Progenitor cell of endocrine pancreas (in vitro differentiated cells): ENCODE results near the gene EXD3. TPM values are rescaled to one million over a fixed set of nuclear protein-coding genes. Genes with fewer than 3 reads are reported as not detected.

Experiments used
- DNase-seq: peaks from one replicate; pipeline ENCODE4 v3.0.0; 2021; ENCODE audit warnings: low spot score; ENCODE audit not compliant: unreplicated experiment
- H3K27ac Mint-ChIP-seq: 2 replicates; pipeline ENCODE4 v1.8.0; 2021; ENCODE audit warnings: mild to moderate bottlenecking, moderate library complexity, mixed read lengths
- H3K27me3 Mint-ChIP-seq: 2 replicates; pipeline ENCODE4 v1.8.0; 2021; ENCODE audit warnings: mixed read lengths
- H3K36me3 Mint-ChIP-seq: 2 replicates; pipeline ENCODE4 v1.8.0; 2022; ENCODE audit warnings: mixed read lengths; ENCODE audit not compliant: insufficient read depth
- H3K4me1 Mint-ChIP-seq: 2 replicates; pipeline ENCODE4 v1.8.0; 2021; ENCODE audit warnings: low read depth, mixed read lengths
- H3K4me3 Mint-ChIP-seq: 2 replicates; pipeline ENCODE4 v1.8.0; 2021; ENCODE audit warnings: low read depth, mild to moderate bottlenecking, moderate library complexity, mixed read lengths
- H3K9me3 Mint-ChIP-seq: 2 replicates; pipeline ENCODE4 v1.8.0; 2021; ENCODE audit warnings: low read depth, mixed read lengths
- total RNA-seq: library from RNA; stranded (reverse); gene quantifications from 2 replicates; pipeline ENCODE4 v1.2.1, GENCODE V29; 2021
- TF ChIP-seq, protein P1 (sequence below): fragments of 200-600 bp; sonication (generic); IDR thresholded peaks from one replicate; pipeline ENCODE4 v1.5.0; 2021; ENCODE audit warnings: antibody characterized with exemption, mild to moderate bottlenecking; ENCODE audit not compliant: unreplicated experiment

Gene EXD3
- total RNA-seq, 1 donor from 2014 or later = 31.7 TPM

DNA sequence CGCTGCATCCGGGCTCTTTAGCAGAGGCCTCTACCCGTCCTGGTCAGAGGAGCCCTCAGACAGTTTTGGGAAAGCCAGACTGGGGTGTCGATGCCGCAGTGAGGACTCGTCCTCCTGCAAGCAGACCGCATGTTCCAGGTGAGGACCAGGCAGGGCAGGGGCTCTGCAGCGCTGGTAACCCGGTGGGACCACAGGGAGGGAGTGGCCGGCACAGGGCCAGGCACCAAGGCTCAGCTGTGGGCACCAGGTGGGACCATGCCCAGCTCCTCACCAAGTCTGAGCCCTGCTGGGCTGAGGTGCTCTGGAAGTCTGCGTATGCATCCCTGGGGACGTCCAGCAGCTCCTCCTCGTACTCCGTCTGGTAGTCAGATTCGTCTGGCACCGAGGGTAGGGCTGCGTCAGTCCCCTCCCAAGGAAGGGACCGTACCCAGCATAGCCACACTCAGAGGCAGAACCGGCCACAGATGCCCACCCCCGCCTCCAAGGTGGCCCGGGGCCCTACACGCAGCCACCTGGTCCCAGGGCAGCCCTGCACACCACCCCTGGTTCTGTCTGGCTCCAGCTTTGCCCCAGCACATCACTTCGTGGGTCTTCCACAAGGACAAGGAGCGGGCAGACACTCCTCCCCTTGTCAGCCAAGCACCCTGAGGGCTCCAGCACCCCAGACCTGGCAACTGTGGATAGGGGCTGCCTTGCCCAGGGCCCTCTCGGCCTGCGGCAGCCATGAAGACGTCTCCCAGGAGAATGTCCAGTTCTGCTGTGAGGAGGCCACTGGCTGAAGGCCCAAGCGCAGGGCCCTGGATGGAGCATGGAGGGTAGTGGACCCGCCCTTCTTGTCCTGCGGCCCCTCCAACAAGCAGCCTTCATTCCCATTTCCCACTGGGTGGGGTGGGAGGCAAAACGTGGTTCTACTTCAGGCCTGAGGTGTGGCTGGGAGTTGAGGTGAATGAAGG is 37.7 kb upstream of the EXD3 start:
- no peaks in the 10 kb centered on the region for H3K9me3 Mint-ChIP-seq
- H3K36me3 Mint-ChIP-seq = peaks cover 6% of the 10 kb centered on the region
- TF ChIP-seq, protein P1, sequence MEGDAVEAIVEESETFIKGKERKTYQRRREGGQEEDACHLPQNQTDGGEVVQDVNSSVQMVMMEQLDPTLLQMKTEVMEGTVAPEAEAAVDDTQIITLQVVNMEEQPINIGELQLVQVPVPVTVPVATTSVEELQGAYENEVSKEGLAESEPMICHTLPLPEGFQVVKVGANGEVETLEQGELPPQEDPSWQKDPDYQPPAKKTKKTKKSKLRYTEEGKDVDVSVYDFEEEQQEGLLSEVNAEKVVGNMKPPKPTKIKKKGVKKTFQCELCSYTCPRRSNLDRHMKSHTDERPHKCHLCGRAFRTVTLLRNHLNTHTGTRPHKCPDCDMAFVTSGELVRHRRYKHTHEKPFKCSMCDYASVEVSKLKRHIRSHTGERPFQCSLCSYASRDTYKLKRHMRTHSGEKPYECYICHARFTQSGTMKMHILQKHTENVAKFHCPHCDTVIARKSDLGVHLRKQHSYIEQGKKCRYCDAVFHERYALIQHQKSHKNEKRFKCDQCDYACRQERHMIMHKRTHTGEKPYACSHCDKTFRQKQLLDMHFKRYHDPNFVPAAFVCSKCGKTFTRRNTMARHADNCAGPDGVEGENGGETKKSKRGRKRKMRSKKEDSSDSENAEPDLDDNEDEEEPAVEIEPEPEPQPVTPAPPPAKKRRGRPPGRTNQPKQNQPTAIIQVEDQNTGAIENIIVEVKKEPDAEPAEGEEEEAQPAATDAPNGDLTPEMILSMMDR = no peak
- no peak overlapping the region for H3K4me3 Mint-ChIP-seq
- no peak for DNase-seq
- no peaks in the 10 kb centered on the region for H3K4me1 Mint-ChIP-seq
- peaks cover 7% of the 10 kb centered on the region for H3K27me3 Mint-ChIP-seq
- no peak overlapping the region for H3K27ac Mint-ChIP-seq

DNA sequence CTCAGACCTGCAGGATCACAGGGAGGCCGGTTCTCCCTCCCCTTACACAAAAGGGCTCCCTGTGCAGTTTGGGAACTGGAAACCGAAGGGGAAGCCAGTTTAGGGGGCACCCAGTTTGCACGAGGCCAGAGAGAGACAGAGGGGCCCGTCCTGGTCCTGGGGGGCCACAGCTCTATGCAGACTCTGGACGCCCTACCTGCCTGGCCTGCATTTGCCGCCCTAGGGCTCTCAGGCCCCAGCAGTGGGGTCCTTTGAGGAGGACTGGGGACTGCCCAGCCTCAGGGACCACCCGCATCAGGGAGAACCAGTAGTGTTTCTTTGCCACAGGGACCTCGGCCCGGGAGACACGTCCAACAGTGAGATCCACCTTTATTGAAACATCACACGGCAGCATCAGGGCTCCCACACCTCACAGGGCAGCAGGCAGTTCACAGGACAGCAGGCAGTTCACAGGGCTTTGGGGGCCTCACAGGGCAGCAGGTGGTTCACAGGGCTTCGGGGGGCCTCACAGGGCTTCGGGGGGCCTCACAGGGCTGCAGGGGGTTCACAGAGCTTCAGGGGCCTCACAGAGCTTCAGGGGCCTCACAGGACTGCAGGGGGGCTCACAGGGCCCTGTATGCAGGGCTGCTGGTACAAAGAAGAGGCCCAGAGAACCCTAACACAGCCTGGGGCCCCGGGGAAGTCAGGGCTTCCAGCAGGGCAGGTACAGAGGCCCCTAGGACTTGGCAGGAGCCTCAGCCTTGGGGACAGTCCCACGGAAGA is 36.8 kb upstream of the EXD3 start:
- H3K27ac Mint-ChIP-seq = no peak overlapping the region
- H3K36me3 Mint-ChIP-seq = peaks cover 6% of the 10 kb centered on the region
- DNase-seq = no peak
- no peaks in the 10 kb centered on the region for H3K9me3 Mint-ChIP-seq
- TF ChIP-seq, protein P1 = no peak
- peaks cover 7% of the 10 kb centered on the region for H3K27me3 Mint-ChIP-seq
- no peaks in the 10 kb centered on the region for H3K4me1 Mint-ChIP-seq
- H3K4me3 Mint-ChIP-seq = peak overlapping the region; percentile 46

DNA sequence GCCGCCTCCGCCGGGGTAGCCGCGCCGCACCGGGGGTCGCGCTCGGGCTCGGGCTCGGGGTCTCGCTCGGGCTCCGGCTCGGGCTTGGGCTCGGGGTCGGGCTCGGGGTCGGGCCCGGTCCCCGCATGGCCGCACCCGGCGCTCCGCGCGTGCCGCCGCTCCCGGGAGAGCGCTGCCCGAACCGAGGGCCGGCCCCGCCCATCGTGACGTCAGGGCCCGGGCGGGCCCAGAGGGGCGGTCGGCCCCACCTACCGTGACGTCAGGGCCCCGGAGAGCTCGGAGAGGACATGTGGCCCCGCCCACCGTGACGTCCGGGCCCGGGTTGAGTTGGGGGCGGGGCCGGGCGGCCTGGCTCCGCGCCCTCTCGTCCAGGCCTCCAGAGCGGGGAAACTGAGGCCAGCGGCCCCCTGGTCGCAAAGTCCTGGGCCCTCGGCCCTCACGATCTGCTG is 36.2 kb upstream of the EXD3 start, which contains the start of gene NSMF:
Gene NSMF, minus strand, starts transcription at position 183 of the 449 bp plus-strand sequence. CDS start 232 bp downstream, outside the sequence.
- peak within 1 kb of the TSS; percentile 46 for H3K4me3 Mint-ChIP-seq
- peaks cover 7% of the 10 kb centered on the region for H3K27me3 Mint-ChIP-seq
- no peaks in the 10 kb centered on the region for H3K9me3 Mint-ChIP-seq
- H3K36me3 Mint-ChIP-seq = peaks cover 6% of the 10 kb centered on the region
- TF ChIP-seq, protein P1 = no peak
- DNase-seq = peak; percentile 90
- no peak within 1 kb of the TSS for H3K27ac Mint-ChIP-seq
- peaks cover 2% of the 10 kb centered on the region for H3K4me1 Mint-ChIP-seq

DNA sequence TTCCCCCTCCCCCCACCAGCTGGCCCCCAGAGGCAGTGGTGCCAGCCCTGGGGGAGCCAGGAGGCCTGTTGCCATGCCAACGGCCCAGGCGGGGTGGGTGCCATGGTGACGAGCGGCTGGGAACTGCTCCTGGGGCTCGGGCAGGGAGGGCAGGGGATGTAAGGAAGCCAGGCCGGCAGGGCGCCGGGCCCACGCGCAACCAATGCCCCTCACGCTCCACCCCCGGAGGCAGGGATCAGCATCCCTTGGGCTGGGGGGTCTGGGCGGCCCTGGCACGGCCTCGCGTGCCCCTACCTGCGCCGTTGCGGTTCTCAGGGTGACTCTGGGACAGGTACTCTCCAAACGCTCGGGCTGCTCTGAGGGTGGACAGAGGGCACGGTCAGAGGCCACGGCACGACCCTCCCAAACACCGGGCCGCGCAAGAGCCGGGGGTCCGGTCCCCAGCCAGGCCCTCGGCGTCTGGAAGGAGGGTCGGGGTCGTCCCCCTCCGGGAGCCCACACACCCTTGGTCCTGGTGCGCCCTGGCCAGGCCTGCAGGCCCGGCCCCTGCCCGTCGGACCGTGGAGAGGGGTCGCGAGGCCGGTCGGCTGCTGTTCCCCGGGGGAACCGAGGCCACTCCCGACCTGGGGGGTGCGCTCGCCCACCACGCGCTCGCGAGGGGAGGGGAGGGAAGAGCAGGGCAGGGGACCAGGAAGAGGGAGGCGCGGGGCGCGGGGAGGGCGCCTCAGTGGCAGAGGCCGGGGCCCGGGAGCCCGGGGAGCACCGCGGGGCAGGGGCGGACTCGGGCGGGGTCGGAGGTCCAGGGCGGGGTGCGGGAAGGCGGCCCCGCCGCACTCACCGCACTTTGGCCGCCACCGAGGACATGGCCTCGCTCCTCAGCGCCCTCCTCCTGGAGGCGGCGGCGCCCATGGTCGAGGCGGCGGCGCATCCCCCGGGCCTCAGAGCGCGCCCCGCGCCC is 35.5 kb upstream of the EXD3 start:
- H3K27me3 Mint-ChIP-seq = peaks cover 7% of the 10 kb centered on the region
- H3K9me3 Mint-ChIP-seq = no peaks in the 10 kb centered on the region
- no peak for DNase-seq
- TF ChIP-seq, protein P1 = no peak
- H3K4me3 Mint-ChIP-seq = no peak overlapping the region
- peaks cover 2% of the 10 kb centered on the region for H3K4me1 Mint-ChIP-seq
- no peak overlapping the region for H3K27ac Mint-ChIP-seq
- peaks cover 6% of the 10 kb centered on the region for H3K36me3 Mint-ChIP-seq
